ENCODE measurements around the gene TMEM203. TPM values are rescaled to one million over a fixed set of nuclear protein-coding genes. Genes with fewer than 3 reads are reported as not detected.

TMEM203 gene
- total and polyA plus RNA-seq, 2 of the 13 experiments (the other 11 are each of a cell fraction or from before 2014, with no cell fraction given), result 23.4 to 36.7 TPM

GRCh38 chr9:137168904-137169856 is 36.3 kb downstream of the TMEM203 start (continued):
- TF ChIP-seq, protein P1, sequence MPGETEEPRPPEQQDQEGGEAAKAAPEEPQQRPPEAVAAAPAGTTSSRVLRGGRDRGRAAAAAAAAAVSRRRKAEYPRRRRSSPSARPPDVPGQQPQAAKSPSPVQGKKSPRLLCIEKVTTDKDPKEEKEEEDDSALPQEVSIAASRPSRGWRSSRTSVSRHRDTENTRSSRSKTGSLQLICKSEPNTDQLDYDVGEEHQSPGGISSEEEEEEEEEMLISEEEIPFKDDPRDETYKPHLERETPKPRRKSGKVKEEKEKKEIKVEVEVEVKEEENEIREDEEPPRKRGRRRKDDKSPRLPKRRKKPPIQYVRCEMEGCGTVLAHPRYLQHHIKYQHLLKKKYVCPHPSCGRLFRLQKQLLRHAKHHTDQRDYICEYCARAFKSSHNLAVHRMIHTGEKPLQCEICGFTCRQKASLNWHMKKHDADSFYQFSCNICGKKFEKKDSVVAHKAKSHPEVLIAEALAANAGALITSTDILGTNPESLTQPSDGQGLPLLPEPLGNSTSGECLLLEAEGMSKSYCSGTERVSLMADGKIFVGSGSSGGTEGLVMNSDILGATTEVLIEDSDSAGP (CRISPR knock-in tag; IDR thresholded peaks at IDR 0.05; ENCODE audit: borderline replicate concordance), result peak; percentile 33; the same call in 1 of the 2 replicates
- TF ChIP-seq, protein P2, sequence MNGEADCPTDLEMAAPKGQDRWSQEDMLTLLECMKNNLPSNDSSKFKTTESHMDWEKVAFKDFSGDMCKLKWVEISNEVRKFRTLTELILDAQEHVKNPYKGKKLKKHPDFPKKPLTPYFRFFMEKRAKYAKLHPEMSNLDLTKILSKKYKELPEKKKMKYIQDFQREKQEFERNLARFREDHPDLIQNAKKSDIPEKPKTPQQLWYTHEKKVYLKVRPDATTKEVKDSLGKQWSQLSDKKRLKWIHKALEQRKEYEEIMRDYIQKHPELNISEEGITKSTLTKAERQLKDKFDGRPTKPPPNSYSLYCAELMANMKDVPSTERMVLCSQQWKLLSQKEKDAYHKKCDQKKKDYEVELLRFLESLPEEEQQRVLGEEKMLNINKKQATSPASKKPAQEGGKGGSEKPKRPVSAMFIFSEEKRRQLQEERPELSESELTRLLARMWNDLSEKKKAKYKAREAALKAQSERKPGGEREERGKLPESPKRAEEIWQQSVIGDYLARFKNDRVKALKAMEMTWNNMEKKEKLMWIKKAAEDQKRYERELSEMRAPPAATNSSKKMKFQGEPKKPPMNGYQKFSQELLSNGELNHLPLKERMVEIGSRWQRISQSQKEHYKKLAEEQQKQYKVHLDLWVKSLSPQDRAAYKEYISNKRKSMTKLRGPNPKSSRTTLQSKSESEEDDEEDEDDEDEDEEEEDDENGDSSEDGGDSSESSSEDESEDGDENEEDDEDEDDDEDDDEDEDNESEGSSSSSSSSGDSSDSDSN (CRISPR knock-in tag; IDR thresholded peaks at IDR 0.05), result no peak; the same call in 1 of the 2 replicates
- TF ChIP-seq ZNF263 (CRISPR knock-in tag; IDR thresholded peaks at IDR 0.05), result no peak
- TF ChIP-seq, protein P3, sequence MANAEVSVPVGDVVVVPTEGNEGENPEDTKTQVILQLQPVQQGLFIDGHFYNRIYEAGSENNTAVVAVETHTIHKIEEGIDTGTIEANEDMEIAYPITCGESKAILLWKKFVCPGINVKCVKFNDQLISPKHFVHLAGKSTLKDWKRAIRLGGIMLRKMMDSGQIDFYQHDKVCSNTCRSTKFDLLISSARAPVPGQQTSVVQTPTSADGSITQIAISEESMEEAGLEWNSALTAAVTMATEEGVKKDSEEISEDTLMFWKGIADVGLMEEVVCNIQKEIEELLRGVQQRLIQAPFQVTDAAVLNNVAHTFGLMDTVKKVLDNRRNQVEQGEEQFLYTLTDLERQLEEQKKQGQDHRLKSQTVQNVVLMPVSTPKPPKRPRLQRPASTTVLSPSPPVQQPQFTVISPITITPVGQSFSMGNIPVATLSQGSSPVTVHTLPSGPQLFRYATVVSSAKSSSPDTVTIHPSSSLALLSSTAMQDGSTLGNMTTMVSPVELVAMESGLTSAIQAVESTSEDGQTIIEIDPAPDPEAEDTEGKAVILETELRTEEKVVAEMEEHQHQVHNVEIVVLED (CRISPR knock-in tag; IDR thresholded peaks at IDR 0.05; ENCODE audit: borderline replicate concordance), result no peak
- TF ChIP-seq POGK (CRISPR knock-in tag; conservative IDR thresholded peaks at IDR 0.05), result 0 out of 2 replicates have a peak, but pooled peaks have one; percentile 41
- TF ChIP-seq ZNF317 (CRISPR knock-in tag; IDR thresholded peaks at IDR 0.05), result no peak
- TF ChIP-seq ZMYM2 (CRISPR knock-in tag; IDR thresholded peaks at IDR 0.05), result no peak
- no peak for TF ChIP-seq RELA (CRISPR knock-in tag; IDR thresholded peaks at IDR 0.05)
- TF ChIP-seq ZNF724P (CRISPR knock-in tag; IDR thresholded peaks at IDR 0.05; ENCODE audit: borderline replicate concordance), result no peak
- no peak for TF ChIP-seq PHB2 (IDR thresholded peaks at IDR 0.05; ENCODE audit: partially characterized antibody)
- TF ChIP-seq RFXAP (CRISPR knock-in tag; IDR thresholded peaks at IDR 0.05; ENCODE audit: borderline replicate concordance), result no peak
- 0 out of 2 replicates have a peak, but pooled peaks have one; percentile 16 for TF ChIP-seq MTF2 (CRISPR knock-in tag; IDR thresholded peaks at IDR 0.05; ENCODE audit: borderline replicate concordance)
- TF ChIP-seq TBL1XR1 (IDR thresholded peaks at IDR 0.05; ENCODE audit: borderline replicate concordance, low read length, partially characterized antibody), result no peak
- TF ChIP-seq, protein P4, sequence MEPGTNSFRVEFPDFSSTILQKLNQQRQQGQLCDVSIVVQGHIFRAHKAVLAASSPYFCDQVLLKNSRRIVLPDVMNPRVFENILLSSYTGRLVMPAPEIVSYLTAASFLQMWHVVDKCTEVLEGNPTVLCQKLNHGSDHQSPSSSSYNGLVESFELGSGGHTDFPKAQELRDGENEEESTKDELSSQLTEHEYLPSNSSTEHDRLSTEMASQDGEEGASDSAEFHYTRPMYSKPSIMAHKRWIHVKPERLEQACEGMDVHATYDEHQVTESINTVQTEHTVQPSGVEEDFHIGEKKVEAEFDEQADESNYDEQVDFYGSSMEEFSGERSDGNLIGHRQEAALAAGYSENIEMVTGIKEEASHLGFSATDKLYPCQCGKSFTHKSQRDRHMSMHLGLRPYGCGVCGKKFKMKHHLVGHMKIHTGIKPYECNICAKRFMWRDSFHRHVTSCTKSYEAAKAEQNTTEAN (CRISPR knock-in tag; conservative IDR thresholded peaks at IDR 0.05), result 0 out of 2 replicates have a peak, but pooled peaks have one; percentile 20
- TF ChIP-seq ZNF790 (CRISPR knock-in tag; IDR thresholded peaks at IDR 0.05; ENCODE audit: borderline replicate concordance), result 0 out of 2 replicates have a peak, but pooled peaks have one; percentile 45
- TF ChIP-seq ZFX (CRISPR knock-in tag; IDR thresholded peaks at IDR 0.05; ENCODE audit: low read depth), result peak; percentile 47
- TF ChIP-seq HNRNPK (IDR thresholded peaks at IDR 0.05; ENCODE audit: low read depth, low read length, poor library complexity, severe bottlenecking), result no peak
- peak; percentile 35; the same call in 1 of the 2 replicates for TF ChIP-seq YEATS2 (CRISPR knock-in tag; IDR thresholded peaks at IDR 0.05; ENCODE audit: borderline replicate concordance)
